HL-60 (cell line): ENCODE results near the gene MARCHF3.

Experiments used
- GABPA ChIP-seq: IDR thresholded peaks from 2 replicates; pipeline ENCODE4 v1.6.1; 2012; ENCODE audit warnings: low read depth
- POLR2AphosphoS5 ChIP-seq: IDR thresholded peaks from 2 replicates; pipeline ENCODE4 v1.6.1; 2012; ENCODE audit warnings: low read depth

- no peak for TF ChIP-seq POLR2AphosphoS5
- no peak for TF ChIP-seq GABPA
These were observed 104.2 kb downstream of the MARCHF3 start for GRCh38 chr5:126926187-126926586.
